BJ (cell line): Measurements from ENCODE around the gene ZNF500. TPM values are rescaled to one million over a fixed set of nuclear protein-coding genes. Genes with fewer than 3 reads are reported as not detected.

Experiments
- CTCF ChIA-PET: fragments of 350-600 bp; formaldehyde crosslinking; extraction: SDS; loops from one replicate; lab custom pipeline; 2021; ENCODE audit warnings: antibody characterized with exemption, inconsistent platforms; lab: Yijun Ruan, JAX
- POLR2A ChIA-PET: fragments of 300-600 bp; sonication (Branson Sonifier 250); formaldehyde crosslinking; extraction: SDS; loops from one replicate; lab custom pipeline; 2021; ENCODE audit warnings: antibody characterized with exemption; lab: Charles Lee
- DNase-seq: peaks from one replicate; pipeline ENCODE4 v3.0.0-alpha.2; 2011; ENCODE audit warnings: low read depth
- H3K27me3 ChIP-seq: 2 replicates; pipeline ENCODE4 v1.6.0; 2011; ENCODE audit warnings: low read length; ENCODE audit not compliant: control insufficient read depth, insufficient read depth
- H3K36me3 ChIP-seq: 2 replicates; pipeline ENCODE4 v1.5.1; 2011; ENCODE audit warnings: low read length; ENCODE audit not compliant: control insufficient read depth, insufficient read depth
- H3K4me3 ChIP-seq: 2 replicates; pipeline ENCODE4 v1.5.1; 2011; ENCODE audit warnings: low read depth, mild to moderate bottlenecking, control low read depth, low read length
- polyA plus RNA-seq: library from polyadenylated mRNA; depleted of rRNA; stranded (reverse); fragments of >200 nt; gene quantifications from 2 replicates; pipeline ENCODE4 v1.2.3, GENCODE V29; 2011; rRNA removed
- small RNA-seq: library from RNA; depleted of rRNA; stranded (forward); fragments of <200 nt; gene quantifications from one replicate; pipeline ENCODE3, GENCODE V24; 2012; ENCODE audit warnings: low replicate concordance, low read depth; ENCODE audit not compliant: insufficient read length
- TF ChIP-seq, protein P1 (sequence below): IDR thresholded peaks from 2 replicates; pipeline ENCODE4 v1.5.1; 2011; ENCODE audit warnings: low read depth, mild to moderate bottlenecking, control low read depth, inconsistent platforms, low read length, moderate library complexity; ENCODE audit not compliant: insufficient read depth

ZNF500 gene
- polyA plus RNA-seq, 1 experiment: 6.5 TPM

DNA sequence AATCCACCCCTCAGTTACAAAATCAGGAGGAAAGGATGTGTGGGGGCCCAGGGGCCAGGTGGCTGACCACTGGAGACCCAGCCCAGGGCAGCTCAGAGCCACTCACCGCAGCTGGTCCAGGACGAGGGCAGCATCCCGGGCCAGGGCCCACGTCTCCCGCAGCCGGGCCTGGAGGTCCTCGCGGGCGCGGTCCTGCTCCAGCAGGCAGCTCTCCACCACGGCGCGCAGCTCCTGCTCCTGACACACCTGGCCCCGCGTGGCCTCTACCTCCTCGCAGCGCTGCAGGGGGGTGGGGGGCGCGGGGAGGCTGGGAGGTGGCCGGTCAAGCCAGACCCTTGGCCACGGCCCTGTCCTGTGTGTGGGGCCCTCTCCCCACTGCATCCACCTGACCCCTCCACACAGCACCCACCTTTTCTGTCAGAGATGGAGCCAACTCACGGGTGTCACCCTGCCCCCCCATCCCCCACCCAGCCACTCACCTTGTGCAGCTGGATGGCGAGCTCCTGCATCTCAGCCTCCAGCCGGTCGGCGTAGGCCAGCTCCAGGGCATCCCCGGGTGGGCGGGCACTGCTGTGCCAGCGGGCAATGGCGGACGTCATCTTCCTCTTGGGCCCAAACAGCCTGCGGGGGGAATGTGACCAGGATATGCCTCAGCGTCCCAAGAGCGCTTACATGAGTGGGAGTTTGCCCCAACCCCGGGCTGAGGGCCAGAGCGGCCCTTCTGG lies 68.5 kb downstream of the ZNF500 start:
- TF ChIP-seq, protein P1, sequence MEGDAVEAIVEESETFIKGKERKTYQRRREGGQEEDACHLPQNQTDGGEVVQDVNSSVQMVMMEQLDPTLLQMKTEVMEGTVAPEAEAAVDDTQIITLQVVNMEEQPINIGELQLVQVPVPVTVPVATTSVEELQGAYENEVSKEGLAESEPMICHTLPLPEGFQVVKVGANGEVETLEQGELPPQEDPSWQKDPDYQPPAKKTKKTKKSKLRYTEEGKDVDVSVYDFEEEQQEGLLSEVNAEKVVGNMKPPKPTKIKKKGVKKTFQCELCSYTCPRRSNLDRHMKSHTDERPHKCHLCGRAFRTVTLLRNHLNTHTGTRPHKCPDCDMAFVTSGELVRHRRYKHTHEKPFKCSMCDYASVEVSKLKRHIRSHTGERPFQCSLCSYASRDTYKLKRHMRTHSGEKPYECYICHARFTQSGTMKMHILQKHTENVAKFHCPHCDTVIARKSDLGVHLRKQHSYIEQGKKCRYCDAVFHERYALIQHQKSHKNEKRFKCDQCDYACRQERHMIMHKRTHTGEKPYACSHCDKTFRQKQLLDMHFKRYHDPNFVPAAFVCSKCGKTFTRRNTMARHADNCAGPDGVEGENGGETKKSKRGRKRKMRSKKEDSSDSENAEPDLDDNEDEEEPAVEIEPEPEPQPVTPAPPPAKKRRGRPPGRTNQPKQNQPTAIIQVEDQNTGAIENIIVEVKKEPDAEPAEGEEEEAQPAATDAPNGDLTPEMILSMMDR: no peak
- Histone ChIP-seq H3K36me3 (peaks cover 51% of the 10 kb centered on the region), H3K4me3 (no peak overlapping the region), H3K27me3 (no peaks in the 10 kb centered on the region)
- CTCF ChIA-PET: interaction anchor here (1.4 kb wide), 1 partner anchor 258 kb away, joined by 3 read pairs; no protein-coding TSS in a partner anchor
- DNase-seq: no peak
- POLR2A ChIA-PET: no interaction called here

Small RNA genes lying within 50 kb of the gene (small RNA-seq; reads per million reads assigned to genes)
- gene RF00017: not detected

Other genes with a start within 250 kb of the ZNF500 start
- 8.4 and 15.2 TPM in 2 replicates for gene CDIP1, start 228.4 kb downstream of the ZNF500 start, polyA plus RNA-seq
- gene C16orf96, start 210.8 kb downstream of the ZNF500 start, polyA plus RNA-seq: not detected in 2 replicates
- gene UBALD1, start 152.3 kb downstream of the ZNF500 start, polyA plus RNA-seq: 7.7 and 11.6 TPM in 2 replicates
- gene MGRN1, start 142.3 kb downstream of the ZNF500 start, polyA plus RNA-seq: 2.9 and 4.5 TPM in 2 replicates
- gene NUDT16L1, start 73.6 kb downstream of the ZNF500 start, polyA plus RNA-seq: 17.4 and 33.3 TPM in 2 replicates
- 14.6 and 23.7 TPM in 2 replicates for gene ANKS3, start 32.9 kb downstream of the ZNF500 start, polyA plus RNA-seq
- gene DNAAF8, start 32.6 kb downstream of the ZNF500 start, polyA plus RNA-seq: 1.9 and 2.2 TPM in 2 replicates
- gene SEPTIN12, start 21.2 kb upstream of the ZNF500 start, polyA plus RNA-seq: not detected in 2 replicates
- not detected in 2 replicates for gene SMIM22, start 28.2 kb upstream of the ZNF500 start, polyA plus RNA-seq
- 15.8 and 31.9 TPM in 2 replicates for gene ROGDI, start 35.5 kb upstream of the ZNF500 start, polyA plus RNA-seq
- 34.0 and 41.6 TPM in 2 replicates for gene GLYR1, start 80.1 kb upstream of the ZNF500 start, polyA plus RNA-seq
- 8.8 and 11.2 TPM in 2 replicates for gene UBN1, start 80.3 kb upstream of the ZNF500 start, polyA plus RNA-seq
- gene PPL, start 170.0 kb upstream of the ZNF500 start, polyA plus RNA-seq: 0.54 and 0.56 TPM in 2 replicates
- not detected in 2 replicates for gene SEC14L5, start 191.2 kb upstream of the ZNF500 start, polyA plus RNA-seq